ENCODE measurements around the gene IL18RAP.

The IL18RAP gene

DNA sequence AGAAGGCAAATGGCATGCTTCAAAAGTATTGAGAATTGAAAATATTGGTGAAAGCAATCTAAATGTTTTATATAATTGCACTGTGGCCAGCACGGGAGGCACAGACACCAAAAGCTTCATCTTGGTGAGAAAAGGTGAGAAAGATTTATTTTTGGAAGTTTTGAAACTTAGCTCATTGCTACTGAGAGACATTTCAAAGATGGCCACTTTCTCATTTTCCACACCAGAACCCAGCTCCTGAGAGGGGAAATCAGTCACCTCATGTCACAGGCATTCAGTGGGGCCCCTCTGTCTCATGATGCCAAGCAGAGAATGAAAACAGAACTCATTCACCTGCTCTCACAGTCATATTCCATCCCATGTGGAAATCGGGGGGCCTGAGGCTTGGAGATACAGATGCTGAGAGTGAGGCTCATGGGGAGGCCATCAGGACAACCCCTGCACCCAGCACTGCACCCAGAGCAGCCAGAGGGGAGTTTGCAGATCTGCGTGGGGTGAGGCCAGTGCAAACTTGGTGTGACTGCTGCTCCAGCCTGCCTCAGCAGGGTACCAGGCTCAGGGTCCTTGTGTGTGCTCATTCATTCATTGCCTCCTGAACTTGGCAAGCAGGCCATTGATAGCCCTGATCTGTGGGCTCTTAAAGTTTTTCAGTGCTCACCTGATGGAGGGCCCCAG is 36.0 kb upstream of the IL18RAP start:
- Histone ChIP-seq H3K9me3 (peaks cover 0 to 8% (median 8%) of the 10 kb centered on the region in 3 donors), H3K27me3 (no peaks in the 10 kb centered on the region), H3K27ac (no peak overlapping the region), H3K4me3 (no peak overlapping the region), H3K36me3 (no peaks in the 10 kb centered on the region), H3K4me1 (no peaks in the 10 kb centered on the region)
- DNase-seq = no peak
- TF ChIP-seq, protein P1, sequence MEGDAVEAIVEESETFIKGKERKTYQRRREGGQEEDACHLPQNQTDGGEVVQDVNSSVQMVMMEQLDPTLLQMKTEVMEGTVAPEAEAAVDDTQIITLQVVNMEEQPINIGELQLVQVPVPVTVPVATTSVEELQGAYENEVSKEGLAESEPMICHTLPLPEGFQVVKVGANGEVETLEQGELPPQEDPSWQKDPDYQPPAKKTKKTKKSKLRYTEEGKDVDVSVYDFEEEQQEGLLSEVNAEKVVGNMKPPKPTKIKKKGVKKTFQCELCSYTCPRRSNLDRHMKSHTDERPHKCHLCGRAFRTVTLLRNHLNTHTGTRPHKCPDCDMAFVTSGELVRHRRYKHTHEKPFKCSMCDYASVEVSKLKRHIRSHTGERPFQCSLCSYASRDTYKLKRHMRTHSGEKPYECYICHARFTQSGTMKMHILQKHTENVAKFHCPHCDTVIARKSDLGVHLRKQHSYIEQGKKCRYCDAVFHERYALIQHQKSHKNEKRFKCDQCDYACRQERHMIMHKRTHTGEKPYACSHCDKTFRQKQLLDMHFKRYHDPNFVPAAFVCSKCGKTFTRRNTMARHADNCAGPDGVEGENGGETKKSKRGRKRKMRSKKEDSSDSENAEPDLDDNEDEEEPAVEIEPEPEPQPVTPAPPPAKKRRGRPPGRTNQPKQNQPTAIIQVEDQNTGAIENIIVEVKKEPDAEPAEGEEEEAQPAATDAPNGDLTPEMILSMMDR (IDR thresholded peaks at IDR 0.05) = no peak
- intact Hi-C loops (cut with DNase I; ENCODE audit: low total_unique reads) = no loop called here

DNA sequence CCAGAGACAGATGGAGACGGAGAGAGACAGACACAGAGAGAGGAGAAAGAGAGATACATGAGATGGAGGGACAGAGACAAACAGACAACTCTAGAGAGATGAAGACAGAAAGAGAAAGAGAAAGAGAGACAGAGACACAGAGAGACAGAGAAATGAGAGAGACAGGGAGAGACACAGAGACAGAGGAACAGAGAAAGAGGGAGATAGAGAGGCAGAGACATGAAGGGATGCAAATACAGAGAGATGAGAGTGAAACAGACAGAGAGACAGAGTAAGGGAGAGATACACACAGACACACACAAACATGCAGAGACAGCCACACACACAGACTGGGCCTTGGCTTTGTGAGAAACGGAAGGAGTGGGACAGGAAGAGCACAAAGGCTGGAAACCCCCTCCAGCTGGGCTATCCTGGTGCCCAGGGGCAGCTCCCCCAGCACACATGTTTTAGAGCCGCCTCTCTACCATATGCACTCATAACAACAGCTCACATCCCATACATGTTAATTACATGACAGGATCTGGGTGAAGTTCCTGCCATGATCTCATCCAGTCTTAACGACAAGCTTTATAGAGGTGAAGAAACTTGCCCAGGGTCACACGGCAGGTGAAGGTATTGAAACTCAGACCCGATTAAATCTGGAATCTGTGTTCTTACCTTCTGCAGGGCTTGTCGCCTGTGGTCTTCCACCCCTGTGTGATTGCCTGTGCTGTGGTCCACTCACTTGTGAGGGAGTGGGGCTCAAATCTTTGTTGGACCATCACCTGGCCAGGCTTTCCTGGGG is 35.0 kb upstream of the IL18RAP start:
- Histone ChIP-seq H3K36me3 (no peaks in the 10 kb centered on the region), H3K4me3 (no peak overlapping the region), H3K4me1 (no peaks in the 10 kb centered on the region), H3K9me3 (peaks cover 0 to 8% (median 8%) of the 10 kb centered on the region in 3 donors), H3K27me3 (no peaks in the 10 kb centered on the region), H3K27ac (no peak overlapping the region)
- intact Hi-C loops (cut with DNase I; ENCODE audit: low total_unique reads) = no loop called here
- TF ChIP-seq, protein P1 (IDR thresholded peaks at IDR 0.05) = no peak
- no peak for DNase-seq

DNA sequence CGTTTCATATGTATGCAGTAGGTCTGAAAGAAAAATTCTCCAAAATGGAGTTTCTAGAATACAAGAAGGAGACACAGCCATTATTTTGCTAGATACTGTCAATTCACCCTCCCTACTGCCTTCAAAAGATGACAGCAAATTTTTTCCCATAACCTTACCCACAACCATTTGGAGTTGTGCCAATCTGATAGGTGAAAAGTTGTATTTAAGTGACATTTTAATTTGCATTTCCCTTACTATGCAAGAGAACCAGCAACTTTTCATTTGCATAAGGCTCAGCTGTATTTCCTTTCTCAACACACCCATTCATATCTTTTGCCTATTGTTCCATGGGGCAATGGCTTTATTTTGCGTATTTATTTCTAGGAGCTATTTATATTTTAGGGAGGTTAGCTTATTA is 31.4 kb upstream of the IL18RAP start:
- H3K4me3 ChIP-seq = no peak overlapping the region
- H3K27me3 ChIP-seq = no peaks in the 10 kb centered on the region
- TF ChIP-seq, protein P1 (IDR thresholded peaks at IDR 0.05) = no peak
- H3K4me1 ChIP-seq = no peaks in the 10 kb centered on the region
- no peaks in the 10 kb centered on the region for H3K9me3 ChIP-seq
- no peaks in the 10 kb centered on the region for H3K36me3 ChIP-seq
- no peak overlapping the region for H3K27ac ChIP-seq
- no peak for DNase-seq
- intact Hi-C loops (cut with DNase I; ENCODE audit: low total_unique reads) = no loop called here

- no peak for DNase-seq
- H3K27ac ChIP-seq = no peak overlapping the region
- no peaks in the 10 kb centered on the region for H3K9me3 ChIP-seq
- TF ChIP-seq, protein P1 (IDR thresholded peaks at IDR 0.05) = no peak
- intact Hi-C loops (cut with DNase I; ENCODE audit: low total_unique reads) = no loop called here
- H3K4me3 ChIP-seq = no peak overlapping the region
- no peaks in the 10 kb centered on the region for H3K27me3 ChIP-seq
- no peaks in the 10 kb centered on the region for H3K4me1 ChIP-seq
- no peaks in the 10 kb centered on the region for H3K36me3 ChIP-seq
Measured at GRCh38 chr2:102392096-102392495, 30.9 kb upstream of the IL18RAP start.

DNA sequence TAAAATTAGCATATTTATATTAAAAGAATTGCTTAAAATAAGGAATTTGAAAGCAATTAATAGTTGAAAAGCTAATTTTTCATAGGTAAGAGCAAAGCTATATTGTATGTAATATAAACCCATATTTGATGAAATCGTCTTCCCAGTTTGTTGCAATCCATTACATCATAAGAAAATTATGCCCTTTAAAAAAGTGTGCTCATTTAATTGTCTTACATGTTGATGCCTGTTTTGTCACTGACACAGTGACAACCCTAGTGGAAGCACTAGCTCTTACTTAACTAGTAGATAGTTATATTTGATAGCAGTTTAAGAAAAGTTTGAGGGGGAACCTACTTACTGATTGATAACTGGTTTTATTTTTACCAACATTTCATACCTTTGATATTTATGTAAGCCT is 30.0 kb upstream of the IL18RAP start:
- H3K36me3 ChIP-seq = no peaks in the 10 kb centered on the region
- no peak for DNase-seq
- no peak overlapping the region for H3K27ac ChIP-seq
- no peaks in the 10 kb centered on the region for H3K4me1 ChIP-seq
- no peaks in the 10 kb centered on the region for H3K27me3 ChIP-seq
- H3K9me3 ChIP-seq = no peaks in the 10 kb centered on the region
- intact Hi-C loops (cut with DNase I; ENCODE audit: low total_unique reads) = no loop called here
- TF ChIP-seq, protein P1 (IDR thresholded peaks at IDR 0.05) = no peak
- H3K4me3 ChIP-seq = no peak overlapping the region

Data from tibial artery (tissue), 4 donors.